Measurements from ENCODE around the gene PRAMEF15. TPM values are rescaled to one million over a fixed set of nuclear protein-coding genes. Genes with fewer than 3 reads are reported as not detected.

PRAMEF15 gene
- total RNA-seq, result not detected in 2 replicates

DNA sequence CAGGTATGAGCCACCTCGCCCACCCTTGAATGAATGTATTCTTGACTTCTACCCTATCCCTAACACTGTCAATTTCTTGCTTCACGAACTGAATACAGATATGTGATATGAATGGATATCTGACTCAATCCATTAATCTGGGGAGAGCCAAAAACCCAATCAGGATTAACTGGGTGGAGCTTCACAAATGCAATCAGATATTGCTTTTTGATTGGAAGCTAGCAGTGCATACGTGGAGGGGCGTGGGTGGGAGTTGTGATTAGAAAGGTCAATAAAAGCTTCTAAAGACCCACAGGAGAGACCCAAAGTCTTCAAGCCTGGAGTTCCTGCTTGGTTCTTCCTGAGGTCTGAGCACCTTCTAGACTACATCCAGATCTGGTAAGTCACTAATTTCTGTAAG lies at the start of gene PRAMEF15:
Gene PRAMEF15, plus strand, starts transcription at position 301 of the 400 bp plus-strand sequence. CDS start 2,827 bp downstream, outside the sequence.

DNA sequence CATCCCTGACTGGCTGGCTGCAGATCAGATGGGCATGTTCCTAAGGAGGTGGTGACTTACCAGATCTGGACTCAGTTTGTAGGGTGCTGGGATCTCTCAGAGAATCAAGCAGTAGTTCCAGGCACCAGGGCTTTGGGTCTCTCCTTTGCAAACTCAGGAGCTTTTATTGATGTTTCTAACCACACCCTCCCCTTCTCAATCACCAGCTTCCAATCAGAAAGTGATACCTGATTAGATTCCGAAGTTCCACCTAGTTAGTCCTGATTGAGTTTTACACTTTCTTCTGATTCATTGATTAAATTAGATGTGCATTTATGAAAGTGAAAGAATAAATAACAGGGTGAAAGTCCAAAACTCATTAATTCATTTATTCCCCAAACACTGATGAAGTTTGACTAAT lies 30.3 kb upstream of the PRAMEF15 start, which contains the start of gene PRAMEF8:
Gene PRAMEF8, minus strand, starts transcription at position 101 of the 400 bp plus-strand sequence. CDS start 1,046 bp downstream, outside the sequence.

DNA sequence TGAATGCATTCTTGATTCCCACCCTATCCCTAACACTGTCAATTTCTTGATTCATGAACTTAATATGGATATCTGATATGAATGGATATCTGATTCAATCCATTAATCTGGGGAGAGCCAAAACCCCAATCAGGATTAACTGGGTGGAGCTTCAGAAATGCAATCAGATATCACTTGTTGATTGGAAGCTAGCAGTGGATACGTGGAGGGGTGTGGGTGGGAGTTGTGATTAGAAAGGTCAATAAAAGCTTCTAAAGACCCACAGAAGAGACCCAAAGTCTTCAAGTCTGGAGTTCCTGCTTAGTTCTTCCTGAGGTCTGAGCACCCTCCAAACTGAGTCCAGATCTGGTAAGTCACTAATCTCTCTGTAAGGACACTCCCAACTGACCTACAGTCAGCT lies 12.1 kb upstream of the PRAMEF15 start, which contains the start of gene PRAMEF33:
Gene PRAMEF33, plus strand, starts transcription at position 301 of the 400 bp plus-strand sequence. CDS start 2,416 bp downstream, outside the sequence.

DNA sequence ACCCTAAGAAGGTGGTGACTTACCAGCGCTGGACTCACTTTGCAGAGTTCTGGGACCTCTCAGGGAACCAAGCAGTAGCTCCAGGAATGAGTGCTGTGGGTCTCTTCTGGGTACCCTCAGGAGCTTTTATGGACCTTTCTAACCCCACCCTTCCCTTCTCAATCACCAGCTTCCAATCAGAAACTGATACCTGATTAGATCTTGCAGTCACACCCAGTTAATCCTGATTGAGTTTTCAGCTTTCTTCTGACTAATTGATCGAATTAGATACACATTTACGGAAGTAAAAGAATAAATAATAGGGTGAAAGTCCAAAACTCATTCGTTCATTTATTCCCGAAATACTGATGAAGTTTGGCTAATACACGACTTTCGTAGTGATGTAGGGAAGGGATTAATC lies 31.7 kb downstream of the PRAMEF15 start, which contains the start of gene PRAMEF14:
Gene PRAMEF14, minus strand, starts transcription at position 101 of the 400 bp plus-strand sequence. CDS start 1,820 bp downstream, outside the sequence.

Other genes with a start within 250 kb of the PRAMEF15 start
- not detected in 2 replicates for gene PRAMEF25, start 244.8 kb upstream of the PRAMEF15 start, total RNA-seq
- gene HNRNPCL2, start 198.7 kb upstream of the PRAMEF15 start, total RNA-seq, result not detected in 2 replicates
- gene PRAMEF26, start 159.6 kb upstream of the PRAMEF15 start, total RNA-seq, result not detected in 2 replicates
- gene HNRNPCL4, start 149.9 kb upstream of the PRAMEF15 start, total RNA-seq, result not detected in 2 replicates
- gene PRAMEF9, start 143.7 kb upstream of the PRAMEF15 start, total RNA-seq, result not detected in 2 replicates
- not detected in 2 replicates for gene PRAMEF13, start 114.2 kb upstream of the PRAMEF15 start, total RNA-seq
- not detected in 2 replicates for gene PRAMEF18, start 89.4 kb upstream of the PRAMEF15 start, total RNA-seq
- gene PRAMEF5, start 61.4 kb upstream of the PRAMEF15 start, total RNA-seq, result not detected in 2 replicates
- not detected in 2 replicates for gene PRAMEF8, start 30.4 kb upstream of the PRAMEF15 start, total RNA-seq
- not detected in 2 replicates for gene PRAMEF33, start 12.0 kb upstream of the PRAMEF15 start, total RNA-seq
- gene PRAMEF14, start 31.6 kb downstream of the PRAMEF15 start, total RNA-seq, result not detected in 2 replicates
- not detected in 2 replicates for gene PRAMEF19, start 56.4 kb downstream of the PRAMEF15 start, total RNA-seq
- not detected in 2 replicates for gene PRAMEF17, start 74.1 kb downstream of the PRAMEF15 start, total RNA-seq
- gene PRAMEF20, start 94.9 kb downstream of the PRAMEF15 start, total RNA-seq, result not detected in 2 replicates
- gene LRRC38, start 198.4 kb downstream of the PRAMEF15 start, total RNA-seq, result not detected in 2 replicates